ENCODE measurements around the gene LRMDA.

Gene LRMDA

DNA sequence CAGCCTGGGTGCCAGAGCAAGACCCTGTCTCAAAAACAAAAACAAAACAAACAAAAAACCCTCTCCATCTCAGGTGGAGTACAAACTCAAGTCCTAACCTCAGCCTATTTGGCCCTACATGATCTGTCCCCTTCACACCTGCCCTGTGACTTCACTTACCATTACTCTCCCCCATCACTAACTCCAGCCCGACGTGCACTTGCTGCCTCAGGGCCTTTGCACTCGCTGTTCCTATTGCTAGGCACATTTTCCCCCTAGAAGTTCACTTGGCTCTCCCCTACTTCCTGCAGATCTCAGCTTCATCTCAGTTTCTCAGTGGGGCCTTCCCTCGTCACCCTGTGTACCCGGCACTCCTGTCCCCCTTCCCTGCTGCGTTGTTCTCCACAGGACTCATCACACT lies 8.5 kb upstream of the LRMDA start:
- in situ Hi-C loops (cut with HindIII; ENCODE audit: low sequenced_read_pairs) = no loop called here
- TF ChIP-seq CTCF (IDR thresholded peaks at IDR 0.05; ENCODE audit: low read depth, low read length) = no peak

GRCh38 chr10:75424571-75424970 lies 6.9 kb upstream of the LRMDA start:
- in situ Hi-C loops (cut with HindIII; ENCODE audit: low sequenced_read_pairs) = no loop called here
- TF ChIP-seq CTCF (IDR thresholded peaks at IDR 0.05; ENCODE audit: low read depth, low read length) = no peak
- no peak for DNase-seq (ENCODE audit: low read depth, low spot score)
- H3K4me3 ChIP-seq (ENCODE audit: low read depth, low read length) = no peak overlapping the region

More for the DNA sequence above, 8.5 kb upstream of the LRMDA start:
- no peak overlapping the region for H3K4me3 ChIP-seq (ENCODE audit: low read depth, low read length)
- DNase-seq (ENCODE audit: low read depth, low spot score) = no peak

DNA sequence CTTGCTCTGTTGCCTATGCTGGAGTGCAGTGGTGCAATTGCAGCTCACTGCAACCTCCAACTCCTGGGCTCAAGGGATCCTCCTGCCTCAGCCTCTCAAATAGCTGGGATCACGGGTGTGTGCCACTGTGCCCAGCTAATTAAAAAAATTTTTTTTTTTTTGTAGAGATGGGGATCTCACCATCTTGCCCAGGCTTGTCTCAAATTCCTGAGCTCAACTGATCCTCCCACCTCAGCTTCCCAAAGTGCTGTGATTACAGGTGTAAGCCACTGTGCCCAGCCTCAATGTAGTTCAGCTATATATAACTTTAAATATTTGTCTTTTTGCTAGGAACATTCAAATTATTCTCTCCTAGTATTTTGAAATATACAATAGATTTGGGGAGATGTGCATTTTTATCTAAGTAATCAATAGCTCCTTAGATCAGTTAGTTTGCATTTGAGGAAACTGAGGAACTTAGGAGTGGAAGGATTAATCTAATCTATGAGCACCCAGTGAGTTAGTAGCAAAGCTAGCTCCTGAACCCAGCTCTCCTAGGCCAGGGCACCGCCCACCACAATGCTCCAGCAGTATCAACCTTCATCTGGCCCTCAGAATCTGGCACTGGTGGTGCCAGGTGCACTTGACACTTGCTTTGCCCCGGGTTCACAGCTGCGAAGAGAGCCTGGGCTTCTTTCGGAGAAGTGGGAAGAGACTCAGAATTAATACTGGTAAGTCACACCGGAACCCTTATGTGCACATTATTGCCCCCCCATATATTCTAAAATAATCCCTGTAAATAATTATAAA lies 5.9 kb upstream of the LRMDA start:
- in situ Hi-C loops (cut with HindIII; ENCODE audit: low sequenced_read_pairs) = no loop called here
- DNase-seq (ENCODE audit: low read depth, low spot score) = no peak
- no peak overlapping the region for H3K4me3 ChIP-seq (ENCODE audit: low read depth, low read length)
- TF ChIP-seq CTCF (IDR thresholded peaks at IDR 0.05; ENCODE audit: low read depth, low read length) = no peak

- no peak for TF ChIP-seq CTCF (IDR thresholded peaks at IDR 0.05; ENCODE audit: low read depth, low read length)
- in situ Hi-C loops (cut with HindIII; ENCODE audit: low sequenced_read_pairs) = no loop called here
- DNase-seq (ENCODE audit: low read depth, low spot score) = no peak
- no peak overlapping the region for H3K4me3 ChIP-seq (ENCODE audit: low read depth, low read length)
These were observed 4.5 kb upstream of the LRMDA start for GRCh38 chr10:75426880-75427279.

DNA sequence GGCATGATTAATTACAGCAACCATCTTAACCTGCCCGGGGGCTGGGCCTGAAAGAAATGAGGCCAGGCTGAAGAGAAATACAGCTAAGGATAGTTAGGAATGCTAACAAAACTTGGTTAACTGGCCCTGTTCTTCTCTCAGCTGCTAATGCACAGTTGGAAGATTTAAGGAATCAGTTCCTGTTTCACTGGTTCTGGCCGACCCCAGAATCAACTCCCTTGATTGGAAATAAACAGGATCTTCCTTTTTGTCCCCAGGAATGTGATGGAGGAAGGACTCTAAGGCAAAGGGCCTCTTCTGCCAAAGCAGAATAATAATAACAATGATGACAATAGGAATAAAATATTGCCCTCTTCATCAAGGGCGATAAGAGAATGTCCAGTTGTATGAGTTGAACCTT lies 3.5 kb upstream of the LRMDA start:
- no peak overlapping the region for H3K4me3 ChIP-seq (ENCODE audit: low read depth, low read length)
- TF ChIP-seq CTCF (IDR thresholded peaks at IDR 0.05; ENCODE audit: low read depth, low read length) = no peak
- in situ Hi-C loops (cut with HindIII; ENCODE audit: low sequenced_read_pairs) = no loop called here
- DNase-seq (ENCODE audit: low read depth, low spot score) = no peak

DNA sequence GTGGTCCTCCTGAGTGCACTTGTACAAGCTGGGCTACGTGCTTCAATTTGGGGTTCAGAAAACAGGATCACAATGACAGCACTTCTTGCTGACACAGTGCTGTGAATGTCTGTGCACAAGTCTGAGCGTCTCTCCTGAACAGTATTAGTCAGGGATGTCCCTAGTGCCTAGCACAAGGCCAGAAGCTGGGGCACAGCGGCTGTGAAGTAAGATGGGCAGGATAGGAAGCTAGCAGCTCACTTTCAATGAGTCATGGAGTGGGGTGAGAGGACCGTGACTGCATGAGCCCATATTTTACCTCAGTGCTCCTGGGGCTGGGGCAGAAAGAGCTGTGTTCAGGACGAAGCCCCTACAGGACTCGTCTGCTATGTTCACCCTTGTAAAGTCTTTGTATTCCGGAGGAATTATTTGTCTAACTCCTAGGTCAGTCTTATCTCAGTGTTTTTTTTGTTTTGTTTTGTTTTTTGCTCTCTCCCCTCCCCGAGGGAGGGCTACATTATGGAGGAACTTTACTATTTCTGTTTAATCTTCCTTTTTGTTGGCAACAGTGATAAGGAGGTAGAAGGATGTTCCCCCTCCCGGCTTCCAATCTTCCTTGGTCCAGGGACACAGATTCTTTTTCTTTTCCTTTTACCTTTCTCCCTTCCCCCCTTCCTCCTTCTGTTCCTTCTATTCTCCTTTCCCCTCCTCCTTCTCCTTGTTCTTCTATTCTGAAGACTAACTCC lies 2.8 kb upstream of the LRMDA start:
- H3K4me3 ChIP-seq (ENCODE audit: low read depth, low read length) = no peak overlapping the region
- peak; percentile 9 for DNase-seq (ENCODE audit: low read depth, low spot score)
- in situ Hi-C loops (cut with HindIII; ENCODE audit: low sequenced_read_pairs) = no loop called here
- no peak for TF ChIP-seq CTCF (IDR thresholded peaks at IDR 0.05; ENCODE audit: low read depth, low read length)

Data from astrocyte of the spinal cord (primary cell).